HPDE6-E6E7 (cell line): Measurements from ENCODE around the gene RPL39.
"Not testable (repeated sequence)": the region's sequence is repeated elsewhere in the genome, so short reads cannot be mapped to it uniquely, and the experiment has no call there.

ENCODE experiments used
- DNase-seq: peaks from one replicate; pipeline ENCODE4 v3.0.0; 2011; ENCODE audit warnings: missing footprints; ENCODE audit errors: extremely low spot score

RPL39 gene

DNA sequence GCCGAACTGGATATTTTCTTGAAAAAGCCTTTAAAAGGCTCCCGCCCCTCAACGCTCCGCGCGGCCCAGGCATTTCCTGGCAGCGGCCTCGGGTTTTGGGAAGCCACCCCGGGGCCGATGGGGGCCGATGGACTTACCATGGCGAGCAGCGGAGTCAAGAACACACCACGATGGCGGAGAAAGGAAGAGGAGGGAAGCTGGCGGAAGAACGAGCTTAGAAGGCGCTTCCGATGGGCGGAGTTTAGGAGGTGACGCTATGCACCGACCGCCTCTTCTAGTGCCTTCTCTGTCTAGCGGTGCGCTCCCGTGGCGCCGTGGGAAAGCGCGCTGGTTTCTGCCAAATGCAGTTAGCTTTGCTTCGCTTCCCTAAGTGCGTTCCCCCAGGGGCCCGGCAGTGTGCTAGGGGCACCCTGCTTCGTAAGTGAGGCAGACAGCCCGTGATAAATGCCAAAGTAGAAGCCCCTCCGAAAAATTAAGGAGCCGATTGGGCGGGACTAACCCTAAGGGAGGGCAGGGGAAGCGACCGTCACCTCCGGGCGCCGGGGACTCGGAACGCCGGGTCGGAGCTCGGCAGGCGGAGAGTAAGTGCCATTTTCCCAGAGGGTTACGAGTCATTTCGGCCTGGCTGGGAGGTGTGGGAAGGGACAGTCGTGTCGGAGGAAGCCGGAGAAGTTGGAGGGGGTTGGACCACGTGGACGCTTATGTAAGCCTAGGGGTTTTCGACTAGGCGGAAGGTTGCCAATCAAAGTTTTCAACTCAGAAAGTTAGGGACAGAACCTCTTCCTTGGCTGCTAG is at the start of gene RPL39:
Gene RPL39 (minus strand): TSS at position 194 of the 795 bp plus-strand sequence. CDS start 54 bp downstream, at position 140.
- peak; percentile 53 for DNase-seq

- DNase-seq, result no peak
Measured at GRCh38 chrX:119833905-119834304, 42.5 kb upstream of the RPL39 start.

DNA sequence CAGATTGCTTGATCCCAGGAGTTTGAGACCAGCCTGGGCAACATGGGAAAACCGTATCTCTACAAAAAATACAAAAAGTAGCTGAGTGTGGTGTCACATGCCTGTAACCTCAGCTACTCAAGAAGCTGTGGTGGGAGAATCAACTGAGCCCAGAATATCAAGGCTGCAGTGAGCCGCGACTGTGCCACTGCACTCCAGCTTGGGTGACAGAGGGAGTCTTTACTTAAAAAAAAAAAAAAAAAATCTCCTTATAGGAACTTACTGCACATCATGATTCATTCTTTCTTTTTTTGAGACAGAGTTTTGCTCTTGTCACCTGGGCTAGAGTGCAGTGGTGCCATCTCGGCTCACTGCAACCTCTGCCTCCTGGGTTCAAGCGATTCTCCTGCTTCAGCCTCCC is 37.0 kb upstream of the RPL39 start:
- no peak for DNase-seq

- no peak for DNase-seq
Measured at GRCh38 chrX:119826399-119826959, 35.0 kb upstream of the RPL39 start.

DNA sequence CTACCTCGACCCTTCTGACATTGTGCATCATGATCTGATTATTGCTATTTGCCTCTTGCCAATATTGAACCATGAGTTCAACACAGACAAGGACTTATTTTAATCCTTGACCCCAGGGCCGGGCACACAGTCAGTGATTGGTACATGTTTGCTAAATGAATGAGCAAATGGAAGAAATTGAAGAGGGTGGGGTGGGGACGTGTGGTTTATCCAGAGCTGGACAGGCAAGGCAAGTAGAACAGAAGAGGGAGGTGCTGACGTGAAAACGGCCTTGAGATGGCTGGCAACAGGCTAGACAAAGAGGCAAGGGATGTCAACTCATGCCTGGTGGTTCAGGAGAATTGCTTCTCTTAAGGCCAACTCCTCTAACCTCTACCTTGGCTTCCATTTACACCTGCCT is 32.8 kb upstream of the RPL39 start:
- not testable (repeated sequence) for DNase-seq

DNA sequence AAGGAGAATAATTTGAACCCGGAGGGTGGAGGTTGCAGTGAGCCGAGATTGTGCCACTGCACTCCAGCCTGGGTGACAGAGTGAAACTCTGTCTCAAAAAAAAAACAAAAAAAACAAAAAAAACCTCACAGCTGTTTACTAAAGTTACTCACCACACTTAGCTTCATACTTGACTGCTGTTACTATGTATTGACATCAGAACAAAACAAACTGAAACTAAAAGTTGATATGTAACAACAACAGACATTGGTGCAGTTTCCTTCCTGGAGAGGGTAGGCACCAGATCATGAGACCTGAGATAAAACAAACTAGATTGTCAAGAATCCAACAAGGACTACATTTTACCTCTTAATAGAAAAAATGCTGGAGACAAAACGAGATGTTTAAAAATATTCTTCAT is 30.3 kb upstream of the RPL39 start:
- peak; percentile 2 for DNase-seq

GRCh38 chrX:119817130-119817690 is 25.8 kb upstream of the RPL39 start:
- DNase-seq, result no peak

GRCh38 chrX:119816300-119816699 is 24.9 kb upstream of the RPL39 start:
- DNase-seq, result no peak

DNA sequence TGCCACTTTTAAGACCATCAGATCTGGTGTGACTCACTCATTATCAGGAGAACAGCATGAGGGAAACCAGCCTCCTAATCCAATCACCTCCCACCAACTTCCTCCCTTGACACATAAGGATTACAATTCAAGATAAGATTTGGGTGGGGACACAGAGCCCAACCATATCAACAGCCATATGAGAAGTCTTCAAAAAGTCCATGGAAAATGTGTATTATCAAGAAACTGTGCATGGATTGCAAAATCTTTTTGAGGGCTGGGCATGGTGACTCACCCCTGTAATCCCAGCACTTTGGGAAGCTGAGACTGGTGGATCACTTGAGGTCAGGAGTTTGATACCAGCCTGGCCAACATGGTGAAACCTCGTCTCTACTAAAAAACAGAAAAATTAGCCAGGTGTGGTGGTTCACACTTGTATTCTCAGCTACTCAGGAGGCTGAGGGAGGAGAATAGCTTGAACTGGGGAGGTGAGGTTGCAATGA is 17.8 kb upstream of the RPL39 start:
- no peak for DNase-seq

DNA sequence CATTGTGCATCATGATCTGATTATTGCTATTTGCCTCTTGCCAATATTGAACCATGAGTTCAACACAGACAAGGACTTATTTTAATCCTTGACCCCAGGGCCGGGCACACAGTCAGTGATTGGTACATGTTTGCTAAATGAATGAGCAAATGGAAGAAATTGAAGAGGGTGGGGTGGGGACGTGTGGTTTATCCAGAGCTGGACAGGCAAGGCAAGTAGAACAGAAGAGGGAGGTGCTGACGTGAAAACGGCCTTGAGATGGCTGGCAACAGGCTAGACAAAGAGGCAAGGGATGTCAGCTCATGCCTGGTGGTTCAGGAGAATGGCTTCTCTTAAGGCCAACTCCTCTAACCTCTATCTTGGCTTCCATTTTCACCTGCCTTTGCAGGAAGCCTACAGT is 17.0 kb upstream of the RPL39 start:
- DNase-seq, result not testable (repeated sequence)

DNA sequence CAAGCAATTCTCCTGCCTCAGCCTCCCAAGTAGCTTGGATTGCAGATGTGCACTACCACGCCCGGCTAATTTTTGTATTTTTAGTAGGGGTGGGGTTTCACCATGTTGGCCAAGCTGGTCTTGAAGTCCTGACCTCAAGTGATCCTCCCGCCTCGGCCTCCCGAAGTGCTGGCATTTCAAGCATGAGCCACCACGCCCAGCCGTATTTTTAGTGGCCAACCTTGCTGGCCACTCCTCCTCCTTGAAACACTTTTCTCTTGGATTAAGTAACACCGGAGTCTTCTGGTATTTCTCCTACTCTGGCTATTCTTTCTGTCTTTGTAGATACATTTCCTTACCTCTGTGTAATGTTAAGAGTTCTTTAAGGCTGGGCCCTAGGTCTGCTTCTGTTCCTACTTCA is 11.1 kb upstream of the RPL39 start:
- no peak for DNase-seq

GRCh38 chrX:119801253-119802221 is 10.1 kb upstream of the RPL39 start:
- no peak for DNase-seq

DNA sequence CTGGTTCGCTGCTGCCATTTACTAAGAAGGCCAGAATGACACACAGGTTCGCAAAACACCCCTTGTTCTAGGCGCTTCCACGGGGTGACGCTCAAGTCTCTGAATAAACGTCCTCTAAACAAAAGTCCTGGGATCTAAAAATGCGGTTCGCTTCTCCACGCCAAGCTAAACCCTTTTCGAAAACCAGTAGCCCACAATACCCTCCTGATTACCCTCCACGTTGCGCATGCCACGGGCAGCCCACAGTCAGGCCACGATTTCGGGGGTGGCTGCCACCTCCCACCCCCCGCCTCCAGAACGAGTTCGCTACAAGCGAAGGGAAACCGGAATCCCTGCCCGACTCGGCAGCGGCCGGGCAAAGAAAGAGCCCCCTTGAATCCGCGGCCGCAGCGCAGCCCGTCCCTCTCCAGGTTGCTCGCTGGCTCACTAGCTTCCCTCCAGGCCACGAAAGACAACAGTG is 423 bp downstream of the RPL39 start:
- no peak for DNase-seq

GRCh38 chrX:119784747-119785446 is 6.5 kb downstream of the RPL39 start:
- no peak for DNase-seq

GRCh38 chrX:119783026-119783425 is 8.4 kb downstream of the RPL39 start:
- DNase-seq, result no peak

DNA sequence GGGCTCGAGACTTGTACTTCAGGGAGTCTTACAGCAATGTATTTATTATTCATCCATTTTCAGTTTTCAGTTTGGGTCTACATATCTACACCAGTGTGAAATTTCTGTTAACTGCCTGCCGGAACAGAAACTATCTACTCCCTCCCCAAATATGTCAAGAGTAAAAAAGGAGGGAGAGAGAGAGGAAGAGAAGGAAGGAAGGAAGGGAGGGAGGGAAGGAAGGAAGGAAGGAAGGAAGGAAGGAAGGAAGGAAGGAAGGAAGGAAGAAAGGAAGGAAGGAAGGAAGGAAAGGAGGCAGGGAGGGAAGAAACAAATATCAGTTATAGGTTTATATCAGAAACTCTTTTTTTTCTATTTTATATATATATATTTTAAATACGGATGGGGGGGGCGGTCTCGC is 12.6 kb downstream of the RPL39 start:
- DNase-seq, result no peak

GRCh38 chrX:119775517-119776238 is 15.8 kb downstream of the RPL39 start:
- DNase-seq, result no peak

- DNase-seq, result not testable (repeated sequence)
Measured at GRCh38 chrX:119769388-119769787, 22.0 kb downstream of the RPL39 start.

DNA sequence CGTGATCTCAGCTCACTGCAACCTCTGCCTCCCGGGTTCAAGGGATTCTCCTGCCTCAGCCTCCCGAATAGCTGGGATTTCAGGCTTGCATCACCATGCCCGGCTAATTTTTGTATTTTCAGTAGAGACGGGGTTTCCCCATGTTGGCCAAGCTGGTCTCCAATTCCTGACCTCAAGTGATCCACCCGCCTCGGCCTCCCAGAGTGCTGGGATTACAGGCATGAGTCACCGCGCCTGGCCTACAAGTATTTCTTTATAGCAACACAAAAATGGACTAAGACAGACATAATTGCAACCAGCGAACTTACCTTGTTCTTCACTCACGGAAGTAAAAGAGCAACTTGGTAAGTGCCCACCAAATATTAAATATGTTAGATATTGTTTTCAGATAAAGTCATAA is 23.0 kb downstream of the RPL39 start:
- not testable (repeated sequence) for DNase-seq

DNA sequence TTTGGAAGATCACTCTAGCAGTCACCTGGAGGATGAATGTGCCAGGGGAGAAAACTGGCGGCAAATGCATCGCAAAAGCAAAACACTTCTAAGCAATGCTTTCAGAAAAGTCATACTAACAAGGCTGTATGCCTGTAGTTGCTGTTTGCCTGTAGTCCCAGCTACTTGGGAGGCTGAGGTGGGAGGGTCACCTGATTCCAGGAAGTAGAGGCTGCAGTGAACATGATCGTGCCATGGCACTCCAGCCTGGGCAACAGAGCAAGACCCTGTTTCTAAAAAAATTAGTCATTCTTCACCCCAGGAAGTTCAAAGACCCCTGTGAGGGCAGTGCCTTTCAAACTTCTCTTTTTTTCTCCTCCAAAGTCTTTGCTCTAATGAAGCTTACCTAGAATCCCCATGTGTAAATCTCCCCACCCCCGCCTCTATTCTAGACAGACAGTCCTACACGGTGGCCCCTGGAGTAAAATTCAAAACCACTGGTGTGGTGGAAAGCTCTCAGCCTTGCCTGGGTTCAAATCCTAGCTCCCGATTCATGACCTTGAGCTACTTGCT is 27.5 kb downstream of the RPL39 start:
- no peak for DNase-seq
